ENCODE measurements around the gene PDZRN3. TPM values are rescaled to one million over a fixed set of nuclear protein-coding genes. Genes with fewer than 3 reads are reported as not detected.

Gene PDZRN3
- total RNA-seq, 1 donor from 2014 or later: 50.6 TPM

- no peak overlapping the region for H3K9ac ChIP-seq (ENCODE audit: low read depth in 1 of 3, low read length in 3 of 3)
- H3K9me3 ChIP-seq (ENCODE audit: control insufficient read depth in 3 of 3, low read length in 3 of 3): no peaks in the 10 kb centered on the region
- H3K4me1 ChIP-seq (ENCODE audit: control insufficient read depth in 3 of 3, insufficient read depth in 3 of 3, low read length in 3 of 3): peaks cover 13 to 37% (median 22%) of the 10 kb centered on the region in 3 donors
- no peaks in the 10 kb centered on the region for H3K36me3 ChIP-seq (ENCODE audit: control insufficient read depth in 3 of 3, insufficient read depth in 3 of 3, low read length in 3 of 3)
- peak overlapping the region; percentile 25 for H3K27ac ChIP-seq (ENCODE audit: low read depth, low read length)
- H3K27me3 ChIP-seq (ENCODE audit: control insufficient read depth in 3 of 3, insufficient read depth in 3 of 3, low read length in 3 of 3): no peaks in the 10 kb centered on the region
- H3K4me3 ChIP-seq (ENCODE audit: low read length in 3 of 3): peak overlapping the region in 1 of 3 donors; percentile 3
Measured at GRCh38 chr3:73536952-73537351, 87.8 kb downstream of the PDZRN3 start.

GRCh38 chr3:73536336-73536895, 88.3 kb downstream of the PDZRN3 start:
- Histone ChIP-seq H3K9ac (ENCODE audit: low read depth in 1 of 3, low read length in 3 of 3) (no peak overlapping the region), H3K4me3 (ENCODE audit: low read length in 3 of 3) (peak overlapping the region in 1 of 3 donors; percentile 3), H3K27ac (ENCODE audit: low read depth, low read length) (peak overlapping the region; percentile 25), H3K27me3 (ENCODE audit: control insufficient read depth in 3 of 3, insufficient read depth in 3 of 3, low read length in 3 of 3) (no peaks in the 10 kb centered on the region), H3K36me3 (ENCODE audit: control insufficient read depth in 3 of 3, insufficient read depth in 3 of 3, low read length in 3 of 3) (no peaks in the 10 kb centered on the region), H3K4me1 (ENCODE audit: control insufficient read depth in 3 of 3, insufficient read depth in 3 of 3, low read length in 3 of 3) (peaks cover 13 to 37% (median 22%) of the 10 kb centered on the region in 3 donors), H3K9me3 (ENCODE audit: control insufficient read depth in 3 of 3, low read length in 3 of 3) (no peaks in the 10 kb centered on the region)

- no peaks in the 10 kb centered on the region for H3K27me3 ChIP-seq (ENCODE audit: control insufficient read depth in 3 of 3, insufficient read depth in 3 of 3, low read length in 3 of 3)
- H3K36me3 ChIP-seq (ENCODE audit: control insufficient read depth in 3 of 3, insufficient read depth in 3 of 3, low read length in 3 of 3): no peaks in the 10 kb centered on the region
- H3K4me3 ChIP-seq (ENCODE audit: low read length in 3 of 3): no peak overlapping the region
- H3K9me3 ChIP-seq (ENCODE audit: control insufficient read depth in 3 of 3, low read length in 3 of 3): no peaks in the 10 kb centered on the region
- H3K9ac ChIP-seq (ENCODE audit: low read depth in 1 of 3, low read length in 3 of 3): no peak overlapping the region
- peaks cover 13 to 37% (median 22%) of the 10 kb centered on the region in 3 donors for H3K4me1 ChIP-seq (ENCODE audit: control insufficient read depth in 3 of 3, insufficient read depth in 3 of 3, low read length in 3 of 3)
- H3K27ac ChIP-seq (ENCODE audit: low read depth, low read length): no peak overlapping the region
Measured at GRCh38 chr3:73535931-73536330, 88.8 kb downstream of the PDZRN3 start.

GRCh38 chr3:73535137-73535536, 89.6 kb downstream of the PDZRN3 start:
- peaks cover 15 to 39% (median 22%) of the 10 kb centered on the region in 3 donors for H3K4me1 ChIP-seq (ENCODE audit: control insufficient read depth in 3 of 3, insufficient read depth in 3 of 3, low read length in 3 of 3)
- no peaks in the 10 kb centered on the region for H3K27me3 ChIP-seq (ENCODE audit: control insufficient read depth in 3 of 3, insufficient read depth in 3 of 3, low read length in 3 of 3)
- H3K27ac ChIP-seq (ENCODE audit: low read depth, low read length): no peak overlapping the region
- no peaks in the 10 kb centered on the region for H3K9me3 ChIP-seq (ENCODE audit: control insufficient read depth in 3 of 3, low read length in 3 of 3)
- H3K4me3 ChIP-seq (ENCODE audit: low read length in 3 of 3): no peak overlapping the region
- no peaks in the 10 kb centered on the region for H3K36me3 ChIP-seq (ENCODE audit: control insufficient read depth in 3 of 3, insufficient read depth in 3 of 3, low read length in 3 of 3)
- H3K9ac ChIP-seq (ENCODE audit: low read depth in 1 of 3, low read length in 3 of 3): no peak overlapping the region

- no peaks in the 10 kb centered on the region for H3K27me3 ChIP-seq (ENCODE audit: control insufficient read depth in 3 of 3, insufficient read depth in 3 of 3, low read length in 3 of 3)
- H3K9me3 ChIP-seq (ENCODE audit: control insufficient read depth in 3 of 3, low read length in 3 of 3): no peaks in the 10 kb centered on the region
- no peak overlapping the region for H3K27ac ChIP-seq (ENCODE audit: low read depth, low read length)
- peaks cover 13 to 36% (median 15%) of the 10 kb centered on the region in 3 donors for H3K4me1 ChIP-seq (ENCODE audit: control insufficient read depth in 3 of 3, insufficient read depth in 3 of 3, low read length in 3 of 3)
- no peak overlapping the region for H3K9ac ChIP-seq (ENCODE audit: low read depth in 1 of 3, low read length in 3 of 3)
- H3K4me3 ChIP-seq (ENCODE audit: low read length in 3 of 3): no peak overlapping the region
- no peaks in the 10 kb centered on the region for H3K36me3 ChIP-seq (ENCODE audit: control insufficient read depth in 3 of 3, insufficient read depth in 3 of 3, low read length in 3 of 3)
Measured at GRCh38 chr3:73530022-73530396, 94.7 kb downstream of the PDZRN3 start.

GRCh38 chr3:73529308-73530021, 95.3 kb downstream of the PDZRN3 start:
- Histone ChIP-seq H3K27ac (ENCODE audit: low read depth, low read length) (no peak overlapping the region), H3K27me3 (ENCODE audit: control insufficient read depth in 3 of 3, insufficient read depth in 3 of 3, low read length in 3 of 3) (no peaks in the 10 kb centered on the region), H3K9me3 (ENCODE audit: control insufficient read depth in 3 of 3, low read length in 3 of 3) (no peaks in the 10 kb centered on the region), H3K4me3 (ENCODE audit: low read length in 3 of 3) (no peak overlapping the region), H3K36me3 (ENCODE audit: control insufficient read depth in 3 of 3, insufficient read depth in 3 of 3, low read length in 3 of 3) (no peaks in the 10 kb centered on the region), H3K4me1 (ENCODE audit: control insufficient read depth in 3 of 3, insufficient read depth in 3 of 3, low read length in 3 of 3) (peaks cover 13 to 32% (median 13%) of the 10 kb centered on the region in 3 donors), H3K9ac (ENCODE audit: low read depth in 1 of 3, low read length in 3 of 3) (peak overlapping the region in 1 of 3 donors; percentile 16)

- H3K4me1 ChIP-seq (ENCODE audit: control insufficient read depth in 3 of 3, insufficient read depth in 3 of 3, low read length in 3 of 3): peaks cover 19 to 37% (median 27%) of the 10 kb centered on the region in 3 donors
- H3K9ac ChIP-seq (ENCODE audit: low read depth in 1 of 3, low read length in 3 of 3): no peak overlapping the region
- no peak overlapping the region for H3K27ac ChIP-seq (ENCODE audit: low read depth, low read length)
- H3K9me3 ChIP-seq (ENCODE audit: control insufficient read depth in 3 of 3, low read length in 3 of 3): no peaks in the 10 kb centered on the region
- H3K36me3 ChIP-seq (ENCODE audit: control insufficient read depth in 3 of 3, insufficient read depth in 3 of 3, low read length in 3 of 3): no peaks in the 10 kb centered on the region
- H3K27me3 ChIP-seq (ENCODE audit: control insufficient read depth in 3 of 3, insufficient read depth in 3 of 3, low read length in 3 of 3): no peaks in the 10 kb centered on the region
- no peak overlapping the region for H3K4me3 ChIP-seq (ENCODE audit: low read length in 3 of 3)
Measured at GRCh38 chr3:73525591-73525990, 99.2 kb downstream of the PDZRN3 start.

GRCh38 chr3:73523661-73524060, 101.1 kb downstream of the PDZRN3 start:
- H3K9ac ChIP-seq (ENCODE audit: low read depth in 1 of 3, low read length in 3 of 3): no peak overlapping the region
- H3K36me3 ChIP-seq (ENCODE audit: control insufficient read depth in 3 of 3, insufficient read depth in 3 of 3, low read length in 3 of 3): no peaks in the 10 kb centered on the region
- H3K9me3 ChIP-seq (ENCODE audit: control insufficient read depth in 3 of 3, low read length in 3 of 3): no peaks in the 10 kb centered on the region
- H3K4me1 ChIP-seq (ENCODE audit: control insufficient read depth in 3 of 3, insufficient read depth in 3 of 3, low read length in 3 of 3): peaks cover 11 to 34% (median 20%) of the 10 kb centered on the region in 3 donors
- no peak overlapping the region for H3K27ac ChIP-seq (ENCODE audit: low read depth, low read length)
- no peaks in the 10 kb centered on the region for H3K27me3 ChIP-seq (ENCODE audit: control insufficient read depth in 3 of 3, insufficient read depth in 3 of 3, low read length in 3 of 3)
- H3K4me3 ChIP-seq (ENCODE audit: low read length in 3 of 3): no peak overlapping the region

- H3K27ac ChIP-seq (ENCODE audit: low read depth, low read length): no peak overlapping the region
Measured at GRCh38 chr3:73521734-73522336, 102.9 kb downstream of the PDZRN3 start.

GRCh38 chr3:73520931-73521461, 103.7 kb downstream of the PDZRN3 start:
- Histone ChIP-seq H3K27ac (ENCODE audit: low read depth, low read length) (peak overlapping the region; percentile 60), H3K4me3 (ENCODE audit: low read length in 3 of 3) (peak overlapping the region; percentile 40 to 63 (median 47)), H3K36me3 (ENCODE audit: control insufficient read depth in 3 of 3, insufficient read depth in 3 of 3, low read length in 3 of 3) (no peaks in the 10 kb centered on the region), H3K9me3 (ENCODE audit: control insufficient read depth in 3 of 3, low read length in 3 of 3) (no peaks in the 10 kb centered on the region), H3K9ac (ENCODE audit: low read depth in 1 of 3, low read length in 3 of 3) (peak overlapping the region; percentile 7 to 76 (median 66)), H3K27me3 (ENCODE audit: control insufficient read depth in 3 of 3, insufficient read depth in 3 of 3, low read length in 3 of 3) (no peaks in the 10 kb centered on the region), H3K4me1 (ENCODE audit: control insufficient read depth in 3 of 3, insufficient read depth in 3 of 3, low read length in 3 of 3) (peaks cover 16 to 31% (median 23%) of the 10 kb centered on the region in 3 donors)

More at GRCh38 chr3:73521734-73522336, 102.9 kb downstream of the PDZRN3 start:
- peak overlapping the region in 1 of 3 donors; percentile 47 for H3K4me3 ChIP-seq (ENCODE audit: low read length in 3 of 3)
- no peak overlapping the region for H3K9ac ChIP-seq (ENCODE audit: low read depth in 1 of 3, low read length in 3 of 3)
- H3K36me3 ChIP-seq (ENCODE audit: control insufficient read depth in 3 of 3, insufficient read depth in 3 of 3, low read length in 3 of 3): no peaks in the 10 kb centered on the region
- H3K27me3 ChIP-seq (ENCODE audit: control insufficient read depth in 3 of 3, insufficient read depth in 3 of 3, low read length in 3 of 3): no peaks in the 10 kb centered on the region
- H3K4me1 ChIP-seq (ENCODE audit: control insufficient read depth in 3 of 3, insufficient read depth in 3 of 3, low read length in 3 of 3): peaks cover 14 to 29% (median 22%) of the 10 kb centered on the region in 3 donors
- no peaks in the 10 kb centered on the region for H3K9me3 ChIP-seq (ENCODE audit: control insufficient read depth in 3 of 3, low read length in 3 of 3)

Measured in skeletal muscle tissue (tissue), 4 donors.